Measurements from ENCODE around the gene TLE7. TPM values are rescaled to one million over a fixed set of nuclear protein-coding genes. Genes with fewer than 3 reads are reported as not detected.

The TLE7 gene
- total RNA-seq (2021; fragmentation: NEBNext Ultra II Directional; extraction: Animal tissue kit (Norgen Biotek cat#: 25700)): not detected
- long read RNA-seq: 0 reads

DNA sequence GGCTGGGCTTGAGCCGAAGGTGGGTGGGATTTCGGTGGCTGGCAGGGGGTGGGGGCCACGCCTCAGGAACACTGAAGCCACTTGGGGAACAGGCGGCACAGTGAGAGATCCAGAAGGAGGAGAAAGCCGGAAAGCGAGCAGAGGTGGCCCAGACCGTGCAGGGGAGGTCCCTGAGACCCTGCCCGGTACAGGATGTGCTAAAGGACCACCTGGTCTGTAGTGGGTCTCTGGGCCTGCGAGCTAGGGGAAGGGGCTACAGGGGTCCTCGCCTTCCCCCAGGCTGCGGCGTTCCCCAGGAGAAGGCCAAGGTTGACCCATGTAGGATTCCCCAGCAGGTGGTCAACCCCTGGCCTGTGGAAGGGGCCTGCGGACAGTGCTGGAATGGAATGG lies at the start of gene TLE7:
TLE7 (minus strand) TSS at position 4 of the 390 bp plus-strand sequence. CDS start 8,730 bp downstream, outside the sequence.
- TF ChIP-seq, protein P1, sequence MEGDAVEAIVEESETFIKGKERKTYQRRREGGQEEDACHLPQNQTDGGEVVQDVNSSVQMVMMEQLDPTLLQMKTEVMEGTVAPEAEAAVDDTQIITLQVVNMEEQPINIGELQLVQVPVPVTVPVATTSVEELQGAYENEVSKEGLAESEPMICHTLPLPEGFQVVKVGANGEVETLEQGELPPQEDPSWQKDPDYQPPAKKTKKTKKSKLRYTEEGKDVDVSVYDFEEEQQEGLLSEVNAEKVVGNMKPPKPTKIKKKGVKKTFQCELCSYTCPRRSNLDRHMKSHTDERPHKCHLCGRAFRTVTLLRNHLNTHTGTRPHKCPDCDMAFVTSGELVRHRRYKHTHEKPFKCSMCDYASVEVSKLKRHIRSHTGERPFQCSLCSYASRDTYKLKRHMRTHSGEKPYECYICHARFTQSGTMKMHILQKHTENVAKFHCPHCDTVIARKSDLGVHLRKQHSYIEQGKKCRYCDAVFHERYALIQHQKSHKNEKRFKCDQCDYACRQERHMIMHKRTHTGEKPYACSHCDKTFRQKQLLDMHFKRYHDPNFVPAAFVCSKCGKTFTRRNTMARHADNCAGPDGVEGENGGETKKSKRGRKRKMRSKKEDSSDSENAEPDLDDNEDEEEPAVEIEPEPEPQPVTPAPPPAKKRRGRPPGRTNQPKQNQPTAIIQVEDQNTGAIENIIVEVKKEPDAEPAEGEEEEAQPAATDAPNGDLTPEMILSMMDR (IDR thresholded peaks at IDR 0.05): no peak
- DNase-seq: no peak
- Mint-ChIP-seq H3K27me3 (ENCODE audit: insufficient read depth) (peaks cover 12% of the 10 kb centered on the region), H3K9me3 (peaks cover 32% of the 10 kb centered on the region), H3K4me3 (no peak within 1 kb of the TSS), H3K36me3 (ENCODE audit: low read depth) (peaks cover 20% of the 10 kb centered on the region), H3K27ac (no peak within 1 kb of the TSS), H3K4me1 (ENCODE audit: low read depth) (peaks cover 12% of the 10 kb centered on the region)

DNA sequence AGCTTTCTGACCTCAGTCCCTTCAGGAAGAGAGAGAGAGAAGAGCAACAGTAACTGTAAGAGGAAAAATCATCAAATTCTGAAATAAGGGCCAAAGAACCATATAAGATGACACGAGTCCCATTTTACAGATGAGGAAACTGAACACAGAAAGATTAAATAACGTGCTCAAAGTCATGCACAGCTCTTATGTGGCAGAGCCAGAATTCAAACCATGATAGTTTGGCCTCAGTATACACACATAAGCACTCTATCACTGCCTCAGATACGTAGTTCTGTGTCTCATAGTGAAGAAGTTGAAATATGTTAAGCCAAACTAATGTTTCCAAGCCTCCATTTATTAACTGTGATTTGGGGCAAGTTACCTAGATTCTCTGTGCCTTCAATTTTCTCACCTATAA lies 49.2 kb upstream of the TLE7 start:
- H3K4me3 Mint-ChIP-seq: no peak overlapping the region
- no peaks in the 10 kb centered on the region for H3K9me3 Mint-ChIP-seq
- no peaks in the 10 kb centered on the region for H3K36me3 Mint-ChIP-seq (ENCODE audit: low read depth)
- no peak overlapping the region for H3K27ac Mint-ChIP-seq
- H3K27me3 Mint-ChIP-seq (ENCODE audit: insufficient read depth): peaks cover 10% of the 10 kb centered on the region; the same call in 1 of the 2 replicates
- DNase-seq: no peak
- H3K4me1 Mint-ChIP-seq (ENCODE audit: low read depth): peaks cover 6% of the 10 kb centered on the region; the same call in 1 of the 2 replicates
- TF ChIP-seq, protein P1 (IDR thresholded peaks at IDR 0.05): no peak

DNA sequence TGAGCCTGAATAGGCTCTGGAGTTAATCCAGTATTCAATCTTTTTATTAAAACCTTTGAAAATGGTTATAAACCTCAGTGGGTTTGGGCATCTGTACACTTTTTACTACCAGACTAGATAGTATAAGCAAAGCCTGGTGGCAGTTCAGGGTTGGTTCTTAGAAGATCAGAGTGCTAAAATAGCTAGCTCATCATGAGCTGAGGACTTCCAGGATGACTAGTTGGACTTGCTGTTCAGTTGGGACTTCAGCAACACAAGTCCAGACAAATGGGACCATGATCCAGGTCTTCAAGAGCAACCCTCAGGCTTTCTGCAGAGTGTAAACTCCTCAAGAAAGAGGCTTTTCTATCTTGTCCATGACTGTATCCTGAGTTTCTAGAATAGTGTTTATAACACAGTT lies 48.5 kb upstream of the TLE7 start:
- Mint-ChIP-seq H3K4me1 (ENCODE audit: low read depth) (peaks cover 6% of the 10 kb centered on the region; the same call in 1 of the 2 replicates), H3K36me3 (ENCODE audit: low read depth) (no peaks in the 10 kb centered on the region), H3K9me3 (no peaks in the 10 kb centered on the region), H3K4me3 (no peak overlapping the region), H3K27ac (no peak overlapping the region), H3K27me3 (ENCODE audit: insufficient read depth) (peaks cover 9% of the 10 kb centered on the region; the same call in 1 of the 2 replicates)
- DNase-seq: no peak
- TF ChIP-seq, protein P1 (IDR thresholded peaks at IDR 0.05): no peak

DNA sequence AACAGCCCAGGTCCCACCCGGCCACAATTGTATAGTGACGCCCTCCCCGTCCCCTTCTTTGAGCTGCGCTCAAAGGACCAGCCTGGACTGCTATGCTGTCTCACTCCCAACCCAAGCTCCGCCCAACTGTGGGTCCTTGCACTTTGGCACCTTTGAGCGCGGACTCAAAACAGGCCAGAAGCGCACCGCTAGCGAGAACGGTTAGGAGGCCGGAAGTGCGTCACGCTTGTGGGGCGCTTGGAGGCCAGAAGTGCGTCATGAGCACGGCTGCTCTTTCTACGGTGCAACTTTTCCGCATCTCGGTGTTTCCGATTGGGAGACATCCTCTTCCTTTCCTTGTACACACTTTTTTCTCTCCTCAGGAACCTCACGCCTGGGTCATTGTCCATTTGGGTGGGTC lies 47.3 kb upstream of the TLE7 start, which contains the start of gene ZNF19:
ZNF19 (minus strand) TSS at position 203 of the 400 bp plus-strand sequence. CDS start 7,210 bp downstream, outside the sequence.
- Mint-ChIP-seq H3K36me3 (ENCODE audit: low read depth) (no peaks in the 10 kb centered on the region), H3K27me3 (ENCODE audit: insufficient read depth) (peaks cover 9% of the 10 kb centered on the region; the same call in 1 of the 2 replicates), H3K27ac (no peak within 1 kb of the TSS), H3K9me3 (no peaks in the 10 kb centered on the region), H3K4me3 (no peak within 1 kb of the TSS), H3K4me1 (ENCODE audit: low read depth) (peaks cover 12% of the 10 kb centered on the region)
- TF ChIP-seq, protein P1 (IDR thresholded peaks at IDR 0.05): no peak
- no peak for DNase-seq

DNA sequence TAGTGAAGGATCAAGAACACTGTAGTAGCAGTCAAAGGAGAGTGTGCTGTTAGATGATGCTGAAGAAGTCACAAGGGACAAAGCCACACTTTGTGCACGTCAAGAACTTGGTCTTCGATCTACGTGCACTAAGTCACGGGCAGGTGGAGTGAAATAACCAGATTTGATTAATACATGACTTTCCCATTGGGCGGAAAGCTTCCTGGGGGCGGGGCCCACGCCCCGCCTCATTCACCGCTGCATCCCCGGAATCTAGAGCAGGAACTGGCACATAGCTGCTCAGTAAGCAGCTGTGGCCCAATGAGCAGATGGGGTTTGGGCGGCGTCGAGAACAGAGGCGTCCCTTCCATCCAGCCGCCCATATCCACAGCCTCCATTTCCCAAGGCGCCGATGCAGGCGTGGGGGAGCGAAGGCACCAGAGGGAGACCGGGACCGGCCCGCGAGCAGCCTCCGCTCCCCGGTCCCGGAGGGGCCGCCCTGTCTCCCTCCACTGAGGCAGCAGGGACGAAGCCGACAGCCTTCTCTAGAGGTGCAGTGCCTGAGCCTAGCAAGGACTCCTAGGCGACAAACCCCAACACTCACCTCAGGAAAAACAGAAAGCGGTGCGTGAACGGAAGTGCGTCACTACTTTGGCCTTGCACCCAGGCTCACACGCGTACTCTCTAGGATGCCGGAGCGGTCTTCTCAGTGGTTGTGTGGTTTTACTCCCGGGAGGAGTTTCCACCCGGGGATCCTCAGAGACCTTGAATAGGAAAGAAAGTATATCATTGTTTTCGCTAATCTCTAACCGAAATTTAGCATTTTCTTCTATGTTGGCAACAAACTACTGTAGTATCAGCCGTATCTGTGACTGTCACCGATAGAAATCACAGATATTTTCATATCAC lies 42.4 kb upstream of the TLE7 start:
- Mint-ChIP-seq H3K27me3 (ENCODE audit: insufficient read depth) (peaks cover 9% of the 10 kb centered on the region; the same call in 1 of the 2 replicates), H3K4me1 (ENCODE audit: low read depth) (peaks cover 25% of the 10 kb centered on the region), H3K27ac (peak overlapping the region; percentile 91), H3K4me3 (peak overlapping the region; percentile 87), H3K36me3 (ENCODE audit: low read depth) (peaks cover 4% of the 10 kb centered on the region; the same call in 1 of the 2 replicates), H3K9me3 (no peaks in the 10 kb centered on the region)
- peak; percentile 89 for DNase-seq
- TF ChIP-seq, protein P1 (IDR thresholded peaks at IDR 0.05): no peak

Data from HFFc6 (cell line).